ENCODE measurements around the gene MED31.

Gene MED31

DNA sequence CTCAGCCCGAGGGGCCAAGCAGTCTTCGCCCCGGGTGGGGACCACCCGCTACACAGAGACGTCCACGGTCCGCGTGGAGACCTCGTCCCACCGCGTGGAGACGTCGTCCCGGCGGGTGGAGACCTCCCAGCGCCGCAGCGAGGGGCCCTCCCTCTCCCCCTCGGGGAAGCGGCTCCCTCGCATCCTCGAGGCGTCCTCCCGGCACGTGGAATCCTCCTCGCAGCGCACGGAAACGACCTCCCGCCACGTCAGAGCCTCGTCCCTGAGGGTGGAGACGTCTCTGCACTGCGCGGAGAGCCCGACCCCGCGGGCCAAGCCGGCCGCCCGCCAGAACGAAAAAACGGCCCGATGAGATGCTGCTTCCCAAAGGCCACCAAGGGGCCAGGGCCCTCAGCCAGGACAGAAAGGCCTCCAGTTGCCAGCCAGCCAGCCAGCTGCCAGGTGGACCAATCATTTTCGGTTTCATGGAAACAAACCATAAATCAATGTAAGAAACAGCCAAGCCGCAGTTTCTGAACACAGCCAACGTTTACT is 581 bp upstream of the MED31 start:
- peak; percentile 49 for DNase-seq

DNA sequence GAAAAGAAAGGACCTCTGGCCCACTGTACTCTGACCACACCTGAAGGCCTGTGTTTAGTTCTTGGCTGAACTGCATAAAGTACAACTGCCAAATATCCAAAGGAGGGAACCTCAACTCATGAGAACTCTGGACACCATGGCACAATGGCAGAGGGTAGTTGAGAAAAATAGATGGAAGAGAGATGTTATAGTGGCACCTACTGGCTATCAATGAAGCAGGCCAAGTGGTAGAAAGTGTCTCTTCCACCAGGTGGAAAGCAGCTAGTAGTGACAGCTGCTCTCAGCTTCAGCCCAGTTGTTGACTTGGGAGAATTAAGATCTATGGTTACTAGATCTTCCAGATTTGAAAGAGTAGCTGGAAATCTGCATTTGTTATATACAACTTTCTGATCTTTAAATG is 3.2 kb downstream of the MED31 start:
- DNase-seq, result no peak

DNA sequence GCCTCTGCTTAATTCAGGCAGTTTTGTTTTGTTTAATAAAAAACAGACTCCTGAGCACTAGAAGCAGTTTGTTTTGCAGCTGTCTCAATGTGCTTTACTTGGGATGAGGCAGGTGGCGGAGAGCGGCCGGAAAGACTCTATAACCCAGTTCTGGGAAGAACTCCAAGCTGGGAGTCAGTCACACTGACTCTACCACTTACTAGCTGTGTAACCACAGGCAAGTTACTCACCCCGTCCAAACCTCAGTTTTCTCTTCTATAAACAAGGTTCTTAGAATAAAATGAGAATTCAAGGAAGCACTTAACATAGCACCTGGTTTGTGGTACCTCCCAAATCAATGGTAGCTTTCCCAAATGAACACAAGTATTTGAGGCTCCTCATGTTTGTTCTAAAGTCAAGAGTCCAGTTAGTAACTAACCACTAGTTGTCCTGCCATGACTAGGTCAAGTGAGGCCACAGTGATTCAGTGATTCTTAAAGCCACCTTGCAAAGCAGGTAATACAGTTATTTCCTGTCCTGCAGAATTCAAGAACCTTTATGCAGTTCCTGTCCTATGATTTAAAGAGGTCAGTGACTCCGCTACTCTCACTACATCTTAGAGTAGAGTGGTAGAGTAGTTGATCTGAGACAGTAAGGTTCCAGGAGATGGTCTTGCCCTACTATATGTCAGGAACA is 7.8 kb downstream of the MED31 start:
- no peak for DNase-seq

DNA sequence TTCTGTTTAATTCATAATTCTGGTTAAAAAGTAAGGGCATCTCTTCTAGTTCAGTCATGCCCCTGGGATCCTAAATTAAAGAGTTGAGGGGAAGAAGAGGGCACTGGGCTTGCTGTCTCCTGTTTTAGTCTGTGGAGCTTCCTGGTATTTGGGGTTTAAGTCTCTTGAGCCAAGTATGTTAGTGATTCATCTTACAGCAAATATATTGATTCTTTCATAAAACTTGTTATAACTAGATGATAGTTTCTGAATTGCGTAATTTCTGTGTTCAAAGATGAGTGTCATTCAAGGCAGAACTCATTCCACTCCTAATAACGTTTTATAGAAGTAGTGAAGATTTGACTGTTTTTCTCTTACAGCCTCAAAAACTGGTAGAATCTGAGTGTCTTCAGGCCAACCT is 8.8 kb downstream of the MED31 start:
- DNase-seq, result no peak

DNA sequence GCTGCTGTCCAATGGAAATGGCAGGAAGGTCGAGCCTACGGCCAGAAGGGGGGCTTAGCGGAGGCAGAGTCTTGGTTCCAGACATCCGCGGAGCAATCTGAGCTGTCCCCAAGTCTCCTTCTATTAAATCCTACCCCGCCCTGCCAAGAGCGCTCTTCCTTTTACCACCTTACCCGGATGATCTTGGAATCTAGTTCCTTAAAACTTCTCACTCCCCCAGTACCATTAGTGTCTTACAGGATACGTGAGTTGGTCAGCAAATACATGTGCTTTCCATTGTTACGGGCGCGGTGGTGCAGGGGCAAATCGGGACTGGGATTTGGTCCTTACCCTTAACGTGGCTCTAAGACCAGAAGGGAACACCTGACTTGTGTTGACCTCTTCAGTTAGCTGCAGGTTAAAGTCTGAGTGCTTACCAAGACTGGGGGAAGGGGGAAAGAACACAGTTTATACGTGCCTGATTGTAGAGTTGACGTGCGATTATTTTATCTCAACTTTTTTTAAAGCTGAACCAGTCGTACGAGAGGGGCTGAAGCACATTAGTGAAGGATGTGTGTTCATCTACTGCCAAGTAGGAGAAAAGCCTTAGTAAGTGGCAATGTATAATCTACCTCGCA is 10.1 kb downstream of the MED31 start:
- peak; percentile 71 for DNase-seq

DNA sequence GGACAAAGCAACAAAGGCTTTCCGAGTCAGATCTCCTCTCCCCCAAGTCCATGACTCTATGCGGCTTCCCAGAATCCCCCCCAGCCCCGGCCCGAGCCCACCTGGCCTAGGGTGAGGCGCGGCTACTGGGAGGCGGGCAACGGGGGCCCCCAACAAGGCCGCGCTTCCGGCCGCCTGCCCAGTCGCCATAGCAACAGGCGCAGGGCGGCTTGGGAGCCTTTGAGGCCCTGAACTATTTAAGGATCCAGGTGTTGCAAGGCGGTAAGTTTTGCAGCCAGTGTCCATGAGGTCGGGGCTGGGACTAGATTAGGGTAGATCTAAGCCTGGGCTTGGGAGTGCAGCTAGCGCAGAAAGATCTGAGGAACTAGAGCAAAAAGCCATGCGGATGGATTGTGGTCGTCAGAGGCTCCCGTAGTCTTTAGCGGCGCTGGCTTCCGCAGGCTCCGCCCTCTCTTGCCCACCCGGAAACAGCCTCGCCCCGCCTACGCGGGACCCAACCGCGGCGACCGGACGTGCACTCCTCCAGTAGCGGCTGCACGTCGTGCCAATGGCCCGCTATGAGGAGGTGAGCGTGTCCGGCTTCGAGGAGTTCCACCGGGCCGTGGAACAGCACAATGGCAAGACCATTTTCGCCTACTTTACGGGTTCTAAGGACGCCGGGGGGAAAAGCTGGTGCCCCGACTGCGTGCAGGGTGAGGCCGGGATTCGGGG is 10.7 kb downstream of the MED31 start, which contains the start of the genes KIAA0753 and TXNDC17:
TSS of gene KIAA0753 (minus strand) at position 176 of the 711 bp plus-strand sequence. CDS start 5,608 bp downstream, outside the sequence.
TSS of gene TXNDC17 (plus strand) at position 525 of the 711 bp plus-strand sequence. CDS start at position 548, 23 bp downstream.
- DNase-seq, result peak; percentile 95

DNA sequence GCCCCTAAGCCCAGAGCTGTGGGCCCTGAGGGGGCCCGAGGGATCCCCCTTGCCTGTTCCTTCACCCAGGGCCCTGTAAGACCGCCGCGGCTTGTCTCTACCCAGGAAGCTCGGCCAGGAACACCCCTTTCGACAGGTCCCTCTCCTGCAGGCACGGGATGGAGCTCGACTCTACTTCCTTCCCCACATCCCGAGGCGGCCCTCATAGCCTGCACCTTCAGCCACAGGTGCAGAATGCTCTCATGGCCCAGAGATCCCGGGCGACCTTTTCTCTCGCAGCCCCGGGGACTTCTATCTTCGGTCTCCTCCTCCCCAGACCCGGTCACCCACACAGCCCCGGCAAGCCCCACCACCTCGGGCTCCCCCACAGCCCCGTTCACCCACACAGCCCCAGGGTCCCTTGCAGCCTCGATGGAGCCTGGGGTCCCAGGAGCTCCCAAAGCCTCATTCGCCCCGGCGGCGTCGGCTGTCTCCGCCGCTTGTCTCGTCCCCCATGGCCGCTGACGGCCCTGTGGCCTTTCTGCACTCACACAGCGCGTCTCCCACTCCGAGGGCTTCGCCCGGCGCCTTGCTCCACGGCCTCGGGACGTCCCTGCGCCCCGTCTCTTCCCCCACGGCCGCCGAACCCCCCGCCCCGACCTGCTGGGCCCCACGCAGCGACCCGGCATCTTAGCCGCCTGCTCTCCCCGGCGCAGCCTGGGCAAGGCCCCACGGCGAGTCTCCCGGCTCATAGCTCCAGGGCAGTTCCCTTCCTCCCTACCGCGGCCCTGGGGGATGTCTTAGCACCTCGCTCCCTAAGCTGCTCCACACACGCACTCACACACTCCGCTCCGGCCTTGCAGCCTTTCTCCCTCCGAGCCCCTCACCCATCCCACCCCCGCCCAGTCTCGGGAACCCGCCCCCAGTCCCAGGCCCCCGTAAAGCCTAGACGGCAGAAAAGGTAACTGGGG is 11.5 kb downstream of the MED31 start:
- DNase-seq, result no peak

DNA sequence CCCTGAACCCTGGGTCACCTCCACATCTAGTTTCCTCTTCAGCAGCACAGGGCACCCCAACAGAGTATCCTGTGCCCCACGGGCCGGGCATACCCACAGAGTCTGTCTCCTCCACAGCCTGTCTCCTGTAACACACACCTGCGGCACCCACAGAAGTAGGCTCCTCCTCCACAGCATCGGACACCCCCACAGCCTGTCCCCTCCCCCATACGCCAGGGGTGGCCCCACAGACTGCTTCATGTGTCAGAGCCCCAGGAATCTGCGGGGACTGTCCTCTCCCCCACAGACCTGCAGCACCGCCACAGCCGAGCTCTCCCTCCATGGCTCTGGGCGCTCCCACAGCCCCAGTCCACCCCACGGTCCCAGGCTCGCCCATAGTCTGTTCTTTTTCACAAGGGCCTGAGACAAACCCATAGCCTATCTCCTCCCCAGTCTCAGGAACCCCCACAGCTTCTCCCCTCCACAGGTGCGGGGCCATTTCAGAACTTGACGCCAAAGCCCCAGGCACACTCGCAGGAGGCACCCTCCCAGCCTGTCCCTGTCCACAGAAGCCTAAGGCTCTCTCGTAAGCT is 12.3 kb downstream of the MED31 start:
- no peak for DNase-seq

DNA sequence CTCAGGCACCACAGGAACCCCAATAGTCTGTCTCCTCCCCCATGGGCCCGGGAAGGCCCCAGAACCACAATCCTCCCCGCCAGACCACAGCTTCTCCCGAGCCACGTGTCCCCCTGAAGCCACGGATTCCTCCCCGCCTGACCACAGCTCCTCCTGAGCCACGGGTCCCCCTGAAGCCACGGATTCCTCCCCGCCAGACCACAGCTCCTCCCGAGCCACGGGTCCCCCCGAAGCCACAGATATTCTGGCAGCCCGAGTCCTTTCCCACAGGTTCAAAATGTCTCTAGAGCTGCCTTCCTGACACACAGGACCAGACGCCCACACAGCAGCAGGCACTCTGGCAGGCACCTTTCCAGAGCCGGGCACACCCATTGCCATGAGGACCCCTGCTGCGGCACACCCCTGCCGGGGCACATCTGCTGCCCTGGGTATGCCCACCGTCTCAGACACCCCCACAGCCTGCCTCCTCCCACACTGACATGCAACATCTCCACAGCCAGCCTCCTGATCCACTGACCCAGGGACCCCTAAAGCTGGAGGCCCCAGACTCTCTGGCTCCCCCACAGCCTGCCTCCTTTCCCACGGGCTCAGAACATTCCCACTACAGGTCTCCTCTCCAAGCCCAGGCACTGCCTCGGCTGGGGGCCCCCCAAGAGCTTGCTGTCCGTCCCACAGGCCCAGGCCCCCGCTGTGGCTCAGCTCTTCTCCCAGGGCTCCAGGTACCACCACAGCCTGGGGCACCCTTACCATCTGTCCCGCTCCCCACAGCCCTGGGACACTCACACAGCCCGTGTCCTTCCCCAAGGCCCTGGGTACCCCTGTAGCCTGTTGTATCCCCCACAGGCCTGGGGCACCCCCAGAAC is 13.1 kb downstream of the MED31 start:
- DNase-seq, result no peak

DNA sequence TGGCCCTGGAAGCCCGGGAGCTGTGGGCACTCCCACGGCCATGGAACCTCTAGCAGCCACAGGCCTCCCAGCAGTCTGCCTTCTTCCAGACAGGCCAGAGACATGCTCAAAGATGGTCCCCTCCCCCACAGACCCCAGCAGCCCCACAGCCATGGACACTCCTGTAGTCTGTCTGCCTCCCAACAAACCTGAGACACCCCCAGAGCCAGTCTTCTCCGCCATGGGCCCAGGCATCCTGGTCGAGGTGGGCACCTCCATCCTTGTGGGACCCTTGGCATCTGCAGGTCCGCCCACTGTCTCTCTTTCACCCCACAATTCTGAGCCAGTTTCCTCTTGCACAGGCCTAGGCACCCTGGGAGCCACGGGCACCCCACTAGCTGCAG is 14.0 kb downstream of the MED31 start:
- DNase-seq, result no peak

DNA sequence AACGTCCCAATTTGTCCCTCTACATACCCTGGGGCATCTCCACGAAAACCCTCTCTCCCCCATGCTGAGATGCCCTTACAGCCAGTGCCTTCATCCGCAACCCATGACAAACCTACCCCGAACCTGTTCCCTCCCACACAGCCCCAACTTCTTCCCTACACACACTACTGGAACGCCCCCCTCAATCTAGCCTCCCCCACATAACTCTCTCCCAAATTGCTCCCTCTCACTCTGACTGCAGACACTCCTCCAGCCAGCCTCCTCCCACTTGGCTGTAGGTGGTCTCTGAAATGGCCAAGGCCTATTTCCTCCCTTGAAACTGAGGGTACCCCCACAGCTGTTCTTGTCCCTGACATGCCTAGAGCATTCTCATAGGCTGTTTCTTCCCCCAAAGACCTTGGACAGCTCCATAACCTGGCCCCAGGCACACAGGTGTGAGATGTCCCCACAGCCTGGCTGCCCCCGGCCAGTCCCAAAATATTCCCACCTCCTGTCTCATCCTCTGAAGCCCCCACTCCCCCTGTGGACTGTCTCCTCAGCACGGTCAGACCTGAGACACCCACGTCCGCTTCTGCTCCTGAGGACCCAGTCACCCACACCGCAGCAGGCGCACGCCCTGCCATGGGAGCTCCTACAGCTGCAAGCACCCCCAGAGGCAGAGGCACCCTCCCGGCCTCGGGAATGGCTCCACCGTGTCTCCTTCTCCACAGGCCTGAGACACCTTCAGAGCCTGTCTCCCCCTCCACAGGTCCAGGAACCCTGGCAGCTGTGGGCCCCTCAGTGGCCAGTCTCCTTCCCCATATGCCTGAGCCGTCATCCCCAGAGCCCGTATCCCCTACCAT is 14.6 kb downstream of the MED31 start:
- DNase-seq, result no peak

DNA sequence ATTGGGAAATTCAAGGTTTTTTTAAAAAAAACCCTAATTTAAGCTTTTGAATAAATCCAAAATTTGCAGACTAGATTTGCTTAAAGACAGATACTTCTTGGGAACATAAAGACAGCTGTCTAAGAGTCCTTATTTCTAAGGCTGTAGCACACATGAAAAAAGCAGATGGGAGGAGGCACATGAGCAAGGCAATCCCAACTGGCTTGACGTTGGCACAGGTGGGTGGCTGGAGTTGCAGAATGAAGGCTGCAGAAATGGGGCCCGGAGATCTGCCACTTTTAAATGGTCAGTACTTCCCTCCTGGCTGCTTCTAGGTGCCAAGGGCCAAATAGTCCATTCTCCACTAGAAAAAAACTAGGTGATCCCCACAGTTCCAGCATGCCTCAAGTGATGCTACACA is 15.3 kb downstream of the MED31 start:
- DNase-seq, result no peak

DNA sequence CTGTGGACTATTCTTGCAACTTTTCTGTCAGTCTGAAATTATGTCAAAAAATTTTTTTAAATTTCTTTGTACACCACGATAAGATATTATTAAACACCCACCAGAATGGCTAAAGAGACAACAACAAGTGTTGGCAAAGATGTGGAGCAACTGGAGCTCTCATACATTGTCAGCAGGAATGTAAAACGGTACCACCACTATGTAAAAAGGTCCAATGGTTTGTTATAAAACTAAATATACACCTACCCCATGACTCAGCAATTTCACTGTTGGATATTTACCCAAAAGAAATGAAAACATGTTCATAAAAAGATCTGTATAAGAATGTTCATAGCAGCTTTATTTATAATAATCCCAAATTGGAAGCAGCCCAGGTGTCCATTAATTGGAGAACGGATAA is 18.1 kb downstream of the MED31 start:
- no peak for DNase-seq

DNA sequence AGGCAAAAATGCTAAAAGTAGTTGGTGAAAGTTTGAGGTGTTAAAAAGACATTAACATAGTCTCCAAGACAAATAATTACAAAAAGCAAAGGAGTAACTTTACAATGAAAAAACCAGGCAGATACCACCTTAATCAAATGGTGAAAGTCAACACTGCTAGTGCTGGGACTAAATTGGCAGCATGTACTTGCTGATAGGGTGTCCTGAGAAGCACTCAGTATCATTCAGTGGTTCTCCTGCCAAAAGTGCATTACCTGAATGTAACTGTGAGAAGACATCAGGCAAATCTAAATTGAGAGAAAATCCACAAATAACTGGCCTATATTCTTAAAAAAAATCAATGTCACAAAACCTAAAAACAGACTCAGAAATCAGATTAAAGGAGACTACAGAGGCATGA is 18.9 kb downstream of the MED31 start:
- no peak for DNase-seq

DNA sequence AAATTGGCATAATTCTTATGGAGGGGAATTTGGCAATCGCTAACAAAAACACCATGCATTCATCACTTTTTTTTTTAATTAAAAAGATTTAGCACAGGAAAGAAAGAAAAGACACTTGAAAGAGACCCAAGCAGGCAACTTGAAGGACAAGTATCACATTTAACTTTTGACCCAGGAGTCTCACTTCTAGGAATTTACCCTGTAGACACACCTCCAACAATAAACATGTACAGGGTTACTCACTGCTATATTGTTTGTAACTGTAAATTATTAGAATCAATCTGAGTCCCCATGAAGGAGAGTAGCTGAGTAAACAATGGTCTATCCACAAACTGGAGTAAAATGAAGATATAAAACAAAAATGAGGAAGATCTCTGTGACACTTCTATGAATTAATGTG is 21.0 kb downstream of the MED31 start:
- DNase-seq, result no peak

DNA sequence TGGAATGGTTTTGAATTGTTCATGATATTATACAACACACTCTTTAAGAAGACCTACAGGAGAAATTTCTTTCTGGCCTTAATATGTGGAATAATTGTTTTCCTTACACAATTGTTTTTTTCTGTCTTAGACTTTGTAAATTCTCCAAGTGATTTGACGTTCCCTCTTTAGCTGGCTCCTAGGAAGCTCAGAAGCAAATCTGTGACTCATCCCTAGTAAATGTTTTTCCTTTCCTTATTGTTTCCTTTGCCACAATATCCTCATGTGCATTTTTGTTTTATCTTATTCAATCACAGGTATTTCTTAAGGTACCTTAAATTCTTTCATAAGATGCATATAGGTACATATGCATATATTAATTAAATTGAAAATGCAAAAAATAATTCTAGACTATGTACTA is 24.4 kb downstream of the MED31 start:
- DNase-seq, result no peak

DNA sequence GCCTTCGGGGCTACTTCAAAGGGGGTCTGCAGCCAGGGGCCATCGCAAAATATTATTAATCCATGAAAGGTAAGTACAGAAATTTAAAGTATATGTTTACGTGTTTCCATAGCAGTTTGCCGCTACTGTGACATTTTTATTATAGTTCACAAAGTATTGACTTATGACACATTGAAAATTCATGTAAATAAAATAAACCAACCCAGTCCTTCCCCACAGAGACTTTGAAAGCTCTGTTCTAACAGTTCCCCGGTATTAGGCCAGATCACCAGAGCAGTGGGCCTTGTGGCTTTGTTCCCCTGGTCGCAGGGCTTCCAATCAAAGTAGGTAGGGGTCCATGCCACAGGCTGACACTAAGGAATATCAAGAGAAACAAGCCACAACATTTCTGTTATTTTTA is 24.8 kb downstream of the MED31 start:
- no peak for DNase-seq

DNA sequence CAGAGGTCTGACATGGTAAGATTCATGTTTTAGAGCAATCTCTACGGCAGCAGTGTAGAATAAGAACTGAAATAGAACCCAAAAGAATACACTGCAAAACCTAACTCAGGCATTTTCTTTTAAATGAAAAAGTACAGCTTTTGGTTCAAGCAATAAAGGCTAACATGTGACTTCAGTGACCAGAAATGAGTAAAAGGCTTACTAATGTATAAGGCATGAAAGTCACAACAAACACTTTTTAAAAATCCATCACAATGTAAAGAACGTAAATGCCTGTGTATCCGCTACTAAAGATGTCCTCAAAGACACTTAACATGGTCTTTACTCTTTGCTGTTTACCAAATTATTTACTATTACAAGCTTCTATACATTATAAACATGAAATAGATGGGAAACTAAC is 27.5 kb downstream of the MED31 start:
- no peak for DNase-seq

DNA sequence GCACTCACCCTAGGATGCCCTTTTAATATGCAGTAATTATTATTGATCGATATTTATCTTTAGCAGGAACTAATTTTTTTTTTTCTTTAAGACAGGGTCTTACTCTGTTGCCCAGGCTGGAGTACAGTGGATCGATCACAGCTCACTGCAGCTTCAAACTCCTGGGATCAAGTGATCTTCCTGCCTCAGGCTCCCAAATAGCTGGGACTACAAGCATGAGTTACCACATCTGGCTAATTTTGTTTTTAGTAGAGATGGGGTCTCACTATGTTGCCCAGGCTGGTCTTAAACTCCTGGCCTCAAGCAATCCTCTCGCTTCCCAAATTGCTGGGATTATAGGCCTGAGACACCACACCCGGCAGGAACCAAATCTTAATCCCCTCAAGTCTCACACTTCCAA is 40.2 kb downstream of the MED31 start:
- DNase-seq, result no peak

DNA sequence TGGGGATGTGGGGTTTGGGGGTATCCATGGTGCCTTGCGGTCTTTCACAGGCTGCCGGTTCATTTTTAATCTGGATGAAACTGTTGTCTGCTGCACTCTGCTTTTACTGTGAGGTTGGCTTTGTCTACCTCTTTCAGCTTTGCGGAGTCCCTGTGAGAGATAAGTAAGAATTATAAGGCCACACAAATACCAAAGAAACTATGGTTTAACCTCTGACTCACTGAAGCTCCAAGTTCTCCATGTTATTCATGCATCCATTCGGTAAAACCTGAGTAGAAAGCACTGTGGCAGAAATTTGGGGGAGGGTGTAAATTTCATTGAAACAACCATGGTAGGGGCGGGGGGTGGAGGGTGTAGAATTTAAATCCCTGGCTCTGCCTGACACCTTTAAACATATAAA is 41.4 kb downstream of the MED31 start:
- no peak for DNase-seq

Data from NCI-H1105 treated with DMSO at 0.1 percent for 48 hours (cell line).